BJ (cell line): Measurements from ENCODE around the gene PFKFB2. TPM values are rescaled to one million over a fixed set of nuclear protein-coding genes. Genes with fewer than 3 reads are reported as not detected.

Source experiments
- polyA plus RNA-seq: library from polyadenylated mRNA; depleted of rRNA; stranded (reverse); fragments of >200 nt; gene quantifications from 2 replicates; pipeline ENCODE4 v1.2.3, GENCODE V29; 2011; rRNA removed

PFKFB2 gene
- polyA plus RNA-seq, 1 experiment: 1.5 TPM

Other genes with a start within 250 kb of the PFKFB2 start
- not detected in 2 replicates for gene IL20, start 187.7 kb upstream of the PFKFB2 start, polyA plus RNA-seq
- gene IL24, start 155.8 kb upstream of the PFKFB2 start, polyA plus RNA-seq: 0.10 and 0.25 TPM in 2 replicates
- 0.56 and 1.4 TPM in 2 replicates for gene FCMR, start 131.3 kb upstream of the PFKFB2 start, polyA plus RNA-seq
- not detected in 2 replicates for gene PIGR, start 106.8 kb upstream of the PFKFB2 start, polyA plus RNA-seq
- gene FCAMR, start 82.8 kb upstream of the PFKFB2 start, polyA plus RNA-seq: not detected in 2 replicates
- gene C1orf116, start 20.5 kb upstream of the PFKFB2 start, polyA plus RNA-seq: not detected in 2 replicates
- 1.2 and 2.5 TPM in 2 replicates for gene YOD1, start 2.1 kb upstream of the PFKFB2 start, polyA plus RNA-seq
- not detected in 2 replicates for gene C4BPB, start 35.6 kb downstream of the PFKFB2 start, polyA plus RNA-seq
- gene C4BPA, start 51.0 kb downstream of the PFKFB2 start, polyA plus RNA-seq: not detected in 2 replicates